H1 (cell line): ENCODE measurements around the gene MAP2K1. TPM values are rescaled to one million over a fixed set of nuclear protein-coding genes. Genes with fewer than 3 reads are reported as not detected.

ENCODE experiments used
- CBX8 ChIP-seq: fragments of 300-800, 300-1000 bp; sonication (generic); IDR thresholded peaks from 2 replicates; pipeline ENCODE4 v1.7.1; 2016; ENCODE audit warnings: low read depth, low read length, borderline replicate concordance
- CHD7 ChIP-seq: fragments of 300-600 bp; sonication (generic); IDR thresholded peaks from 2 replicates; pipeline ENCODE4 v1.7.1; 2012; ENCODE audit warnings: low read length, moderate library complexity, mild to moderate bottlenecking, inconsistent platforms; ENCODE audit not compliant: insufficient replicate concordance
- EZH2 ChIP-seq: fragments of 200-600 bp; sonication (generic); IDR thresholded peaks from 2 replicates; pipeline ENCODE4 v1.7.1; 2012; ENCODE audit warnings: low read depth, mild to moderate bottlenecking, moderate library complexity, low read length, inconsistent platforms; ENCODE audit not compliant: severe bottlenecking
- NANOG ChIP-seq: IDR thresholded peaks from 2 replicates; pipeline ENCODE4 v1.6.1; 2011; ENCODE audit warnings: low read length, low read depth, mild to moderate bottlenecking, inconsistent platforms; ENCODE audit not compliant: insufficient read depth, poor library complexity, severe bottlenecking
- NRF1 ChIP-seq: IDR thresholded peaks from 2 replicates; pipeline ENCODE4 v1.6.1; 2011; ENCODE audit warnings: mild to moderate bottlenecking, low read depth, low read length, improper control_type of control experiment
- RXRA ChIP-seq: IDR thresholded peaks from 2 replicates; pipeline ENCODE4 v1.6.1; 2011; ENCODE audit warnings: low read depth, mild to moderate bottlenecking, low read length, moderate library complexity; ENCODE audit not compliant: insufficient read depth
- SRF ChIP-seq: IDR thresholded peaks from 2 replicates; pipeline ENCODE4 v1.6.1; 2011; ENCODE audit warnings: mild to moderate bottlenecking, low read depth, low read length, moderate library complexity
- polyA plus RNA-seq, 7 experiments: library from polyadenylated mRNA; depleted of rRNA in 3 of 7; stranded (reverse) in 5 of 7; unstranded in 2 of 7; fragments of >200 nt in 5 of 7; fragments of 200-250 nt in 2 of 7; gene quantifications; 1 replicate in 5 of 7; 2 replicates in 1 of 7; 4 replicates in 1 of 7; pipeline versions ENCODE4 v1.2.1 to v1.2.3, GENCODE V29; 2011 to 2013; ENCODE audit warnings: missing spikeins in 2 of 7, mixed read lengths in 2 of 7
- total RNA-seq: library from RNA; stranded (reverse); fragmentation: NEBNext Ultra II Directional; extraction: Animal tissue kit (Norgen Biotek cat#: 25700); gene quantifications from 2 replicates; pipeline ENCODE4 v1.2.1, GENCODE V29; 2021
- TF ChIP-seq, protein P1 (sequence below): IDR thresholded peaks from 2 replicates; pipeline ENCODE4 v1.6.1; 2012; ENCODE audit warnings: low read length, inconsistent platforms
- TF ChIP-seq, protein P2 (sequence below): IDR thresholded peaks from 2 replicates; pipeline ENCODE4 v1.6.1; 2012; ENCODE audit warnings: inconsistent platforms

The MAP2K1 gene
- total and polyA plus RNA-seq, 2 of the 8 experiments (the other 6 are each of a cell fraction or from before 2014, with no cell fraction given), result 54.7 to 78.2 TPM

DNA sequence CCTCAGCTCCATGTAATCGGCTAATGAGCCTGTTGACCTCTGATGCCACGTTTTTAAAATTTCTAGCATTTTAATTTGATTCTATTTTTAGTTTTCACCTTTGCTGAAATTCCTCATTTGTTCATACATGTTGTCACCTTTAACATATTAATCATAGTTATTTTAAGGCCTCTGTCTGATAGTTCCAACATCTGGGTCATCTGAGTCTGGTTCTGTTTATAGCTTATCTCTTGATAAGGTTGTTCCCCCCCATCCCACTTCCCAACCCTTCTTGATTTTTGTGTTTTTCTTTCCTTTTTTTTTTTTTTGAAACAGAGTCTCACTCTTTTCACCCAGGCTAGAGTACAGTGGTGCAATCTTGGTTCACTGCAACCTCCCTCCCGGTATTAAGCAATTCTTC, 36.4 kb downstream of the MAP2K1 start (continued):
- TF ChIP-seq CHD7 (no peak), NANOG (no peak), NRF1 (no peak), RXRA (no peak), SRF (no peak), EZH2 (no peak), CBX8 (no peak)
- TF ChIP-seq, protein P1, sequence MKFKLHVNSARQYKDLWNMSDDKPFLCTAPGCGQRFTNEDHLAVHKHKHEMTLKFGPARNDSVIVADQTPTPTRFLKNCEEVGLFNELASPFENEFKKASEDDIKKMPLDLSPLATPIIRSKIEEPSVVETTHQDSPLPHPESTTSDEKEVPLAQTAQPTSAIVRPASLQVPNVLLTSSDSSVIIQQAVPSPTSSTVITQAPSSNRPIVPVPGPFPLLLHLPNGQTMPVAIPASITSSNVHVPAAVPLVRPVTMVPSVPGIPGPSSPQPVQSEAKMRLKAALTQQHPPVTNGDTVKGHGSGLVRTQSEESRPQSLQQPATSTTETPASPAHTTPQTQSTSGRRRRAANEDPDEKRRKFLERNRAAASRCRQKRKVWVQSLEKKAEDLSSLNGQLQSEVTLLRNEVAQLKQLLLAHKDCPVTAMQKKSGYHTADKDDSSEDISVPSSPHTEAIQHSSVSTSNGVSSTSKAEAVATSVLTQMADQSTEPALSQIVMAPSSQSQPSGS, result no peak
- TF ChIP-seq, protein P2, sequence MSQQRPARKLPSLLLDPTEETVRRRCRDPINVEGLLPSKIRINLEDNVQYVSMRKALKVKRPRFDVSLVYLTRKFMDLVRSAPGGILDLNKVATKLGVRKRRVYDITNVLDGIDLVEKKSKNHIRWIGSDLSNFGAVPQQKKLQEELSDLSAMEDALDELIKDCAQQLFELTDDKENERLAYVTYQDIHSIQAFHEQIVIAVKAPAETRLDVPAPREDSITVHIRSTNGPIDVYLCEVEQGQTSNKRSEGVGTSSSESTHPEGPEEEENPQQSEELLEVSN, result no peak
- TF ChIP-seq, all 59 proteins: peak for 0
